Esophagus mucosa (tissue), 1 donor: Measurements from ENCODE around the gene FGD5. TPM values are rescaled to one million over a fixed set of nuclear protein-coding genes. Genes with fewer than 3 reads are reported as not detected.
"Not testable (repeated sequence)": the region's sequence is repeated elsewhere in the genome, so short reads cannot be mapped to it uniquely, and the experiment has no call there.

Experiments
- ATAC-seq: fragments of 200-7000 bp; cut with Tn5 transposase; one replicate; pipeline ENCODE4 v1.9.1; 2020
- total RNA-seq: library from RNA; stranded (reverse); gene quantifications from one replicate; pipeline ENCODE4 v1.2.4, GENCODE V29; 2023
- donor health status: DM: yes; HTN: yes; CAD: no.

Gene FGD5
- total RNA-seq, 1 donor from 2014 or later: 2.5 TPM

GRCh38 chr3:14879211-14879874 lies 60.6 kb downstream of the FGD5 start:
- peak; percentile 23 for ATAC-seq

GRCh38 chr3:14880447-14881106 lies 61.8 kb downstream of the FGD5 start:
- ATAC-seq: no peak

- ATAC-seq: no peak
Observed at GRCh38 chr3:14883226-14883625, 64.5 kb downstream of the FGD5 start.

- no peak for ATAC-seq
Observed at GRCh38 chr3:14884665-14885064, 65.9 kb downstream of the FGD5 start.

GRCh38 chr3:14885307-14885706 lies 66.5 kb downstream of the FGD5 start:
- ATAC-seq: no peak

- ATAC-seq: no peak
Observed at GRCh38 chr3:14886101-14886500, 67.3 kb downstream of the FGD5 start.

GRCh38 chr3:14889205-14889604 lies 70.4 kb downstream of the FGD5 start:
- no peak for ATAC-seq

- no peak for ATAC-seq
Observed at GRCh38 chr3:14889943-14890342, 71.2 kb downstream of the FGD5 start.

GRCh38 chr3:14890476-14890875 lies 71.7 kb downstream of the FGD5 start:
- no peak for ATAC-seq

- ATAC-seq: no peak
Observed at GRCh38 chr3:14891135-14892132, 72.7 kb downstream of the FGD5 start.

- ATAC-seq: no peak
Observed at GRCh38 chr3:14892226-14892625, 73.5 kb downstream of the FGD5 start.

- ATAC-seq: no peak
Observed at GRCh38 chr3:14894085-14894484, 75.3 kb downstream of the FGD5 start.

- no peak for ATAC-seq
Observed at GRCh38 chr3:14897266-14897665, 78.5 kb downstream of the FGD5 start.

GRCh38 chr3:14898929-14899328 lies 80.2 kb downstream of the FGD5 start:
- no peak for ATAC-seq

- no peak for ATAC-seq
Observed at GRCh38 chr3:14899993-14900618, 81.3 kb downstream of the FGD5 start.

GRCh38 chr3:14900881-14901873 lies 82.4 kb downstream of the FGD5 start:
- peak; percentile 31 for ATAC-seq

- no peak for ATAC-seq
Observed at GRCh38 chr3:14902719-14903118, 84.0 kb downstream of the FGD5 start.

- ATAC-seq: not testable (repeated sequence)
Observed at GRCh38 chr3:14903501-14903900, 84.7 kb downstream of the FGD5 start.

- ATAC-seq: no peak
Observed at GRCh38 chr3:14905055-14905657, 86.4 kb downstream of the FGD5 start.

- ATAC-seq: no peak
Observed at GRCh38 chr3:14906355-14906971, 87.7 kb downstream of the FGD5 start.
